ENCODE measurements around the gene RALGAPA2. TPM values are rescaled to one million over a fixed set of nuclear protein-coding genes. Genes with fewer than 3 reads are reported as not detected.

Gene RALGAPA2
- total and polyA plus RNA-seq, 2 experiments from 2014 or later, result 13.1 to 43.4 TPM

GRCh38 chr20:20692587-20692986 lies 19.9 kb downstream of the RALGAPA2 start:
- no peak overlapping the region for H3K27ac ChIP-seq (ENCODE audit: low read depth)
- Mint-ChIP-seq H3K4me1 (peaks cover 13% of the 10 kb centered on the region; the same call in 2 of the 3 replicates), H3K9me3 (no peaks in the 10 kb centered on the region), H3K36me3 (ENCODE audit: low read depth) (no peaks in the 10 kb centered on the region), H3K4me3 (no peak overlapping the region), H3K27me3 (ENCODE audit: insufficient read depth, low read depth, poor library complexity) (no peaks in the 10 kb centered on the region), H3K27ac (no peak overlapping the region)
- TF ChIP-seq ZNF331 (CRISPR knock-in tag; IDR thresholded peaks at IDR 0.05; ENCODE audit: low read depth) (no peak), REST (IDR thresholded peaks at IDR 0.05; ENCODE audit: unreplicated experiment) (no peak), JUNB (IDR thresholded peaks at IDR 0.05; ENCODE audit: unreplicated experiment) (no peak), EZH2phosphoT487 (IDR thresholded peaks at IDR 0.05; ENCODE audit: unreplicated experiment) (no peak), ZNF462 (CRISPR knock-in tag; IDR thresholded peaks at IDR 0.05) (no peak), CTCF (conservative IDR thresholded peaks at IDR 0.05; ENCODE audit: low read depth in 2 of 2) (no peak), NANOG (IDR thresholded peaks at IDR 0.05; ENCODE audit: borderline replicate concordance) (no peak), CREB1 (CRISPR knock-in tag; IDR thresholded peaks at IDR 0.05; ENCODE audit: low read depth) (no peak), POLR2AphosphoS5 (IDR thresholded peaks at IDR 0.05; ENCODE audit: low read depth) (no peak), EZH2 (IDR thresholded peaks at IDR 0.05; ENCODE audit: low read depth, unreplicated experiment) (no peak), STAT1 (IDR thresholded peaks at IDR 0.05; ENCODE audit: unreplicated experiment) (no peak), ZNF114 (CRISPR knock-in tag; IDR thresholded peaks at IDR 0.05) (no peak)
- TF ChIP-seq, protein P1, sequence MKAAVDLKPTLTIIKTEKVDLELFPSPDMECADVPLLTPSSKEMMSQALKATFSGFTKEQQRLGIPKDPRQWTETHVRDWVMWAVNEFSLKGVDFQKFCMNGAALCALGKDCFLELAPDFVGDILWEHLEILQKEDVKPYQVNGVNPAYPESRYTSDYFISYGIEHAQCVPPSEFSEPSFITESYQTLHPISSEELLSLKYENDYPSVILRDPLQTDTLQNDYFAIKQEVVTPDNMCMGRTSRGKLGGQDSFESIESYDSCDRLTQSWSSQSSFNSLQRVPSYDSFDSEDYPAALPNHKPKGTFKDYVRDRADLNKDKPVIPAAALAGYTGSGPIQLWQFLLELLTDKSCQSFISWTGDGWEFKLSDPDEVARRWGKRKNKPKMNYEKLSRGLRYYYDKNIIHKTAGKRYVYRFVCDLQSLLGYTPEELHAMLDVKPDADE (IDR thresholded peaks at IDR 0.05), result no peak
- no peaks in the 10 kb centered on the region for H3K36me3 ChIP-seq (ENCODE audit: insufficient read depth)
- peaks cover 31% of the 10 kb centered on the region for H4K20me1 ChIP-seq (replicated peaks; ENCODE audit: insufficient read depth)
- no peak overlapping the region for H2AFZ ChIP-seq
- no peak overlapping the region for H3K4me2 ChIP-seq
- no peaks in the 10 kb centered on the region for H3K9me2 ChIP-seq (ENCODE audit: insufficient read depth)
- peaks cover 90% of the 10 kb centered on the region for H3K79me2 ChIP-seq (replicated peaks; ENCODE audit: insufficient read depth)
- peaks cover 7% of the 10 kb centered on the region; the same call in 1 of the 2 replicates for H3K4me1 ChIP-seq (ENCODE audit: insufficient read depth)
- H3K27me3 ChIP-seq (ENCODE audit: insufficient read depth), result no peaks in the 10 kb centered on the region
- no peak overlapping the region for H3K4me3 ChIP-seq
- DNase-seq (ENCODE audit: low spot score) (no peak), ATAC-seq (no peak)
- no peaks in the 10 kb centered on the region for H3F3A ChIP-seq (replicated peaks; ENCODE audit: low read depth)
